Mesenteric fat pad (tissue), 1 donor: Measurements from ENCODE around the gene SBF2. TPM values are rescaled to one million over a fixed set of nuclear protein-coding genes. Genes with fewer than 3 reads are reported as not detected.

Experiments
- DNase-seq: peaks from one replicate; pipeline ENCODE4 v3.0.0-alpha.2; 2020; ENCODE audit warnings: low spot score
- total RNA-seq: library from RNA; stranded (reverse); fragmentation: NEBNext Ultra II Directional; extraction: Animal tissue kit (Norgen Biotek cat#: 25700); gene quantifications from one replicate; pipeline ENCODE4 v1.2.1, GENCODE V29; 2021
- donor health status: DM: yes; HTN: yes; CAD: no.

The SBF2 gene
- total RNA-seq, 1 donor from 2014 or later = 99.7 TPM

DNA sequence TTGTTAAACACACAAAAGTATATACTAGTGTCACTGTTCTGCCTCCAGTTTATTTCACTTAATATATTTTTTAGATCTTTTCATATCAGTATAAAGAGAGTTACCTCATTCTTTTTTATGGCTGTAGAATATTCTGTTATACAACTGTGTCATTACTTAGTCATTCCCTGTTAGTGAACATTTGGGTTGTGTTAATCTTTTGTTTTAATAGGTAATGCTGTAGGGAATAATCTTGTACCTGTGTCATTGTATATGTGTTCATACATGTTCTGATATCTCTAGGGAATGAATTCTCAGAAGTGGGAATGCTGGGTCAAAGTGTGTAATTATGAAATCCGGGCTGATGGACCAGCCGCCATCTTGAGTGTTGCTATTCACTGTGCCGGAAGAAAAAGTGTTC is 558.8 kb downstream of the SBF2 start:
- no peak for DNase-seq

DNA sequence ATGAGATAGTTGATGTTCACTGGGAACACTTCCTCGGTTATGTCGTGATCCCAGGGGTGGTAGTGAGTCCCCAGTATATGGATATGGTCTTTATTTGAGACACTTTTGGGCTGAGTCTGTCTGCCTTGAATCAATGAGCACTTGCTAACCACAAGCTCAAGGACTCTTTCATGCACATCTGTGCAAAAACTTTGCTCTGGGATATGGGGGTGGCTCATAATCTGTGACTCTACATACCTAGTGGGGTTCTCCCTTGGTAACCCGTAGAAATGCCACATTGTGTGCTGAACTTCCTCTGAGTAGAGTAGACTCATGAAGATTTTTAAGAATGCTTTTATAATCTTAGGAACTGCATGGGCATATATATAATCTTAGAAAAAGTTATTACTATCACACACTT is 560.8 kb downstream of the SBF2 start:
- DNase-seq = no peak

DNA sequence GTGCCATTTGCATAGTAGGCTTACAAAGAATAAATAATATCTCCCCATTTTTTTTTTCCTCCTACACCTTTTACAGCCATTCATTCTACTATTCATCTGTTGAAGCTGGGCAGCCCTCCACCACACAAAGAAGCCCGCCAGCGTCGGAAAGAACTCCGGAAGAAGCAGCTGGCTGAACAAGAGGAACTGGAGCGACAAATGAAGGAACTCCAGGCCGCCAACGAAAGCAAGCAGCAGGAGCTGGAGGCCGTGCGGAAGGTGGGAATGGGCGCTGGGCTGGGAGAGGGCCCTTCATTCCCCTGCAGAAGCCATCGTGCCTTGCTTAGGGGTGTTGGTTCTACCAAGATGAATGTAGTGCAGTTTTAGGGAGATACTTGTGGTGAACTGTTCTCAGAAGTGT is 561.6 kb downstream of the SBF2 start:
- no peak for DNase-seq

DNA sequence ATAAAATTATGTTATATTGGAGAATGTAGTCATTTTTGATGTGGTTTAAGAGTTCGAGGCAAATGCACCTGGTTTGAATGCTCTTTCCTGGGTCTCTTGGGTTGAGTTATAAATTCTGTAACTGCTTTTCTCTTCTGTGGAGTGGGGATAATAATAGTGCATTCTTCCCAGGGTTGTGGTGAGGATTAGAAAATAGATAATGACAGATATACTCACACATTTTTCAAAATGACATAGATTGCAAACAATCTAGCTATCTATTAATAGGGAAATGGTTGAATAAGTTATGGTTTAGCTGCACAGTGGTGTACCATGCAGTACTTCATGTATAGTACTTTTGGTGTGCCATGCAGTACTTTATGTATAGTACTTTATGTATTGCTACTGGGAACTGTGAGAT is 562.8 kb downstream of the SBF2 start:
- no peak for DNase-seq

Other genes starting within 250 kb of the SBF2 start
- 663 TPM for gene ADM, start 10.9 kb upstream of the SBF2 start, total RNA-seq
- 27.2 TPM for gene AMPD3, start 161.0 kb upstream of the SBF2 start, total RNA-seq
- gene RNF141, start 247.0 kb upstream of the SBF2 start, total RNA-seq = 54.0 TPM